A549 (cell line): Measurements from ENCODE around the gene MYH14. TPM values are rescaled to one million over a fixed set of nuclear protein-coding genes. Genes with fewer than 3 reads are reported as not detected.

ENCODE experiments used
- ATAC-seq, 2 experiments: fragments of 200-7000 bp in 1 of 2; fragments of >200 bp in 1 of 2; cut with Nextera tagmentation in 1 of 2; cut with Tn5 transposase in 1 of 2; 3 replicates each; pipeline versions ENCODE4 v1.8.0 to v1.9.1; 2018 to 2020; ENCODE audit warnings: mild to moderate bottlenecking in 1 of 2, moderate library complexity in 1 of 2
- CTCF ChIA-PET: fragments of 300-600 bp; sonication (Branson Sonifier 250); formaldehyde crosslinking; extraction: SDS; loops from one replicate; lab custom pipeline; 2021; ENCODE audit warnings: antibody characterized with exemption, inconsistent platforms; lab: Yijun Ruan, JAX
- POLR2A ChIA-PET: fragments of 350-600 bp; formaldehyde crosslinking; extraction: SDS; loops from one replicate; lab custom pipeline; 2021; ENCODE audit warnings: antibody characterized with exemption, inconsistent platforms; lab: Yijun Ruan, JAX
- DNase-seq, 2 experiments: peaks; one replicate each; pipeline versions ENCODE4 v3.0.0 to v3.0.0-alpha.2; 2011 to 2016; ENCODE audit warnings: low read depth in 1 of 2, low spot score in 1 of 2
- FAIRE-seq: peaks from 2 replicates; lab custom pipeline; 2011; peaks lifted over from hg19 to GRCh38; lab: Jason Lieb, UNC
- H3K27ac ChIP-seq, 2 experiments: fragments of >200 bp; sonication (Bioruptor Twin); formaldehyde crosslinking; 3 replicates each; pipeline ENCODE4 v1.5.1; 2016 to 2017
- H3K4me1 ChIP-seq: fragments of >200 bp; sonication (Bioruptor Twin); formaldehyde crosslinking; 3 replicates; pipeline ENCODE4 v1.6.1; 2016
- H3K4me2 ChIP-seq: fragments of >200 bp; sonication (Bioruptor Twin); formaldehyde crosslinking; 3 replicates; pipeline ENCODE4 v1.6.1; 2016
- H3K4me3 ChIP-seq: fragments of >200 bp; sonication (Bioruptor Twin); formaldehyde crosslinking; 3 replicates; pipeline ENCODE4 v1.5.1; 2016
- H3K9me3 ChIP-seq: fragments of >200 bp; sonication (Bioruptor Twin); formaldehyde crosslinking; 3 replicates; pipeline ENCODE4 v1.6.1; 2016
- BHLHE40 ChIP-seq: IDR thresholded peaks from 2 replicates; pipeline ENCODE4 v1.6.1; 2012; ENCODE audit warnings: low read depth, low read length, inconsistent platforms
- CEBPB ChIP-seq, 2 experiments: fragments of >200 bp in 1 of 2; sonication (Bioruptor Twin) in 1 of 2; formaldehyde crosslinking in 1 of 2; IDR thresholded peaks; 2 replicates each; pipeline ENCODE4 v1.6.1; 2012 to 2016
- EHMT2 ChIP-seq: fragments of 200-600 bp; sonication (generic); IDR thresholded peaks from 2 replicates; pipeline ENCODE4 v1.6.1; 2016; ENCODE audit warnings: antibody characterized with exemption, low read depth, mild to moderate bottlenecking, moderate library complexity
- EP300 ChIP-seq, 2 experiments: fragments of >200 bp; sonication (Bioruptor Twin); formaldehyde crosslinking; IDR thresholded peaks; 2 replicates in 1 of 2; 3 replicates in 1 of 2; pipeline ENCODE4 v1.6.1; 2016 to 2017
- ESRRA ChIP-seq: fragments of 150-350 bp; IDR thresholded peaks from 2 replicates; pipeline ENCODE4 v1.6.1; 2014; ENCODE audit warnings: mild to moderate bottlenecking, low read length, borderline replicate concordance
- FOSL2 ChIP-seq, 2 experiments: fragments of 450-650 bp in 1 of 2; fragments of >200 bp in 1 of 2; sonication (Bioruptor Twin) in 1 of 2; formaldehyde crosslinking; IDR thresholded peaks; 2 replicates each; pipeline versions ENCODE4 v1.5.0 to v1.6.1; 2016 to 2020; ENCODE audit warnings: mild to moderate bottlenecking in 1 of 2, moderate library complexity in 1 of 2
- HDAC2 ChIP-seq: fragments of 200-600 bp; sonication (generic); IDR thresholded peaks from 2 replicates; pipeline ENCODE4 v1.6.1; 2016
- HEYL ChIP-seq: fragments of 250-450 bp; sonication (Bioruptor Pico); IDR thresholded peaks from 2 replicates; pipeline ENCODE4 v1.8.0; 2021; ENCODE audit warnings: mild to moderate bottlenecking, moderate library complexity
- KDM5A ChIP-seq: fragments of 200-600 bp; sonication (generic); IDR thresholded peaks from 2 replicates; pipeline ENCODE4 v1.6.1; 2016; ENCODE audit warnings: antibody characterized with exemption, mild to moderate bottlenecking
- MAFK ChIP-seq: fragments of 450-650 bp; IDR thresholded peaks from 2 replicates; pipeline ENCODE4 v1.6.1; 2014; ENCODE audit not compliant: partially characterized antibody
- MAZ ChIP-seq: fragments of 150-350 bp; IDR thresholded peaks from 2 replicates; pipeline ENCODE4 v1.6.1; 2014; ENCODE audit warnings: antibody characterized with exemption, low read depth, low read length, borderline replicate concordance
- NFE2L2 ChIP-seq: fragments of 150-350 bp; conservative IDR thresholded peaks from 2 replicates; pipeline ENCODE4 v1.6.1; 2014; ENCODE audit warnings: low read length
- NR3C1 ChIP-seq: fragments of >200 bp; sonication (Bioruptor Twin); formaldehyde crosslinking; IDR thresholded peaks from 3 replicates; pipeline ENCODE4 v1.6.1; 2017
- PHF8 ChIP-seq: fragments of 200-600 bp; sonication (generic); IDR thresholded peaks from 2 replicates; pipeline ENCODE4 v1.6.1; 2016; ENCODE audit warnings: low read depth, mild to moderate bottlenecking, antibody characterized with exemption, moderate library complexity, borderline replicate concordance
- POLR2AphosphoS2 ChIP-seq: conservative IDR thresholded peaks from 2 replicates; pipeline ENCODE4 v1.6.1; 2012; ENCODE audit warnings: low read length, improper control_type of control experiment, inconsistent platforms
- RARB ChIP-seq: fragments of 250-450 bp; sonication (Bioruptor Pico); IDR thresholded peaks from 2 replicates; pipeline ENCODE4 v1.8.0; 2021; ENCODE audit warnings: mild to moderate bottlenecking, moderate library complexity
- SREBF2 ChIP-seq: fragments of 450-650 bp; IDR thresholded peaks from 2 replicates; pipeline ENCODE4 v1.6.1; 2014; ENCODE audit warnings: mild to moderate bottlenecking, moderate library complexity
- WGBS: methylation state at CpG from one replicate; pipeline ENCODE4 v1.1.6; 2017; ENCODE audit errors: missing lambda C conversion rate; 5-methylcytosine and 5-hydroxymethylcytosine counted together
- polyA plus RNA-seq, 4 experiments: library from polyadenylated mRNA; depleted of rRNA in 3 of 4; stranded (reverse); fragments of >200 nt; fragmentation: RNase III in 1 of 4; extraction: RNeasy Plus Mini Kit Qiagen cat#74134 plus additional on column Dnase treatment in 1 of 4; gene quantifications; 2 replicates in 3 of 4; 3 replicates in 1 of 4; pipeline ENCODE4 v1.2.3, GENCODE V29; 2011 to 2017
- TF ChIP-seq, protein P1 (sequence below): fragments of 250-450 bp; sonication (Bioruptor Pico); IDR thresholded peaks from 2 replicates; pipeline ENCODE4 v1.5.0; 2020; ENCODE audit warnings: low read depth, mild to moderate bottlenecking, moderate library complexity
- TF ChIP-seq, protein P2 (sequence below): fragments of 150-350 bp; IDR thresholded peaks from 2 replicates; pipeline ENCODE4 v1.6.1; 2014; ENCODE audit warnings: low read depth, mild to moderate bottlenecking, low read length
- TF ChIP-seq, protein P3 (sequence below): fragments of 250-450 bp; sonication (Bioruptor Pico); IDR thresholded peaks from 2 replicates; pipeline ENCODE4 v1.5.0; 2021; ENCODE audit warnings: mild to moderate bottlenecking, moderate library complexity, borderline replicate concordance
- TF ChIP-seq, protein P4 (sequence below): fragments of 200-600 bp; sonication (generic); IDR thresholded peaks from 2 replicates; pipeline ENCODE4 v1.6.1; 2016; ENCODE audit warnings: antibody characterized with exemption, mild to moderate bottlenecking, moderate library complexity

The MYH14 gene
- polyA plus RNA-seq, 2 of the 4 experiments (the other 2 are of a cell fraction), result 4.0 to 7.0 TPM

DNA sequence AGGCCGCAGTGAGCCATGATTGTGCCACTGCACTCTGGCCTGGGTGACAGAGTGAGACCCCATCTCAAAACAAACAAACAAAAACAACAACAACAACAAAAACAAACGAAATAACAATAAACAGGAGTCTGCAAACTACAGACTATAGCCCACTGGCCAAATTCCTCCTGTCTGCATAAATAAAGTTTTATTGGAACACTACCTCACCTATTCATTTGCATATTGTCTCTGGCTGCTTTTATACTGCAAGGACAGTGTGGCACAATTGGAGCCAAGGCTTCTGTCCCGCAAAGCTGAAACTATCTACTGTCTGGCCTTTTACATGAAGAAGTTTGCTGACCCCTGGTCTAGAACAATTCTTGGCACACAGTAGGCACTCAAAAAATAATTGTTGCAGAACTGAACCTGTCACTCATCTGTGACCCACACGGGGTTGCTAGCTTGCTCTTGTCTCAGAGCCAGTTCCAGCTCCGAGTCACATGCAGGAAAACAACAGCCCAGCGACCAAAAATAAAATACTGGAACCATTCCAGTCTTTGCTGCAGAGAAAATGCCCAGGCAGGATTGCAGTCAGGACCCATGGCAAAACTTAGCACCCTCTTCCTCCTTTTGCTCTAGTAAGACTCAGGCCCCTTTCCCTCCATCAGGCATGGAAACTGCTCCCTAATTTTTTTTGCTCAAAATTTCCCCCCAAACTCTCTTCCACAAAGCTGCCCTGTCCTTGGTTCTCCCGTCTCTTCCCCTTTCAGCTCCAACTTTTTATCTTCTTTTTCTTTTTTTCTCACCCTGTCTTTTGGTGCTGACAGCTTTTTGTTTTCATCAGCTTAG, 4.8 kb upstream of the MYH14 start:
- CTCF ChIA-PET, result interaction anchor here (0.6 to 2.5 kb wide), 10 partner anchors 9 to 130 kb away, joined by 3 to 7 read pairs (median 4); partner anchors contain the start of gene KCNC3
- H3K4me3 ChIP-seq, result no peak overlapping the region
- no peak overlapping the region for H3K4me2 ChIP-seq
- POLR2A ChIA-PET, result interaction anchor here (0.6 to 0.8 kb wide), 2 partner anchors 51 to 130 kb away, joined by 3 read pairs; partner anchors contain the start of gene KCNC3
- 0 out of 3 replicates have a peak, but pooled peaks cover 3% of the 10 kb centered on the region for H3K4me1 ChIP-seq
- no peaks in the 10 kb centered on the region for H3K9me3 ChIP-seq
- FAIRE-seq, result no peak
- no peak for DNase-seq
- no peak for ATAC-seq
- no peak overlapping the region for H3K27ac ChIP-seq
- 28% methylated on average over 7 of the region's 7 CpGs for WGBS
- TF ChIP-seq BHLHE40 (no peak), HDAC2 (no peak), POLR2AphosphoS2 (no peak)

DNA sequence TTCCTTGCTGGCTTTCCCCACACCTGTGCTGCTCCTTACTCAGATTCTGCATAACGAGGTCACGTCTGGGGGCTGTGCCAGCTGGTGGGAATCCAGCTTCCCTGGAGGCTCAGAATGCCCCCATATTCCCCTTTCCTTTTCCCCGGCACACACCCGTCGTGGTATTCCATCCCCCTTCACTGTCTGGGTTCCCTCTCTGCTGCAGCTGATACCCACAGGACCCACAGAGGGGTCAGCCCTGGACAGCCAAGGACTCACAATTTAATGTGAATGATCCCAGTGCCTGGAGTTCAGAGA, 4.2 kb upstream of the MYH14 start:
- no peak for FAIRE-seq
- 0 out of 3 replicates have a peak, but pooled peaks cover 3% of the 10 kb centered on the region for H3K4me1 ChIP-seq
- CTCF ChIA-PET, result interaction anchor here (0.6 to 2.5 kb wide), 7 partner anchors 11 to 129 kb away, joined by 3 to 7 read pairs (median 3); partner anchors contain the start of gene KCNC3
- TF ChIP-seq KDM5A, result no peak
- TF ChIP-seq, protein P1, sequence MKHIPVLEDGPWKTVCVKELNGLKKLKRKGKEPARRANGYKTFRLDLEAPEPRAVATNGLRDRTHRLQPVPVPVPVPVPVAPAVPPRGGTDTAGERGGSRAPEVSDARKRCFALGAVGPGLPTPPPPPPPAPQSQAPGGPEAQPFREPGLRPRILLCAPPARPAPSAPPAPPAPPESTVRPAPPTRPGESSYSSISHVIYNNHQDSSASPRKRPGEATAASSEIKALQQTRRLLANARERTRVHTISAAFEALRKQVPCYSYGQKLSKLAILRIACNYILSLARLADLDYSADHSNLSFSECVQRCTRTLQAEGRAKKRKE (CRISPR knock-in tag), result no peak
- TF ChIP-seq EHMT2, result no peak
- TF ChIP-seq MAZ, result no peak
- TF ChIP-seq NR3C1, result no peak
- no peak for TF ChIP-seq FOSL2 (IDR thresholded peaks at IDR 0.05)
- TF ChIP-seq FOSL2 (CRISPR knock-in tag; IDR thresholded peaks at IDR 0.05), result no peak
- TF ChIP-seq HEYL (CRISPR knock-in tag), result no peak
- TF ChIP-seq RARB (CRISPR knock-in tag), result no peak
- TF ChIP-seq ESRRA, result no peak
- TF ChIP-seq, all 56 proteins: peak for 0
- Histone ChIP-seq H3K27ac (no peak overlapping the region), H3K4me3 (no peak overlapping the region), H3K9me3 (no peaks in the 10 kb centered on the region), H3K4me2 (no peak overlapping the region)
- DNase-seq, result no peak
- no peak for ATAC-seq
- POLR2A ChIA-PET, result no interaction called here
- 14% methylated on average over 5 of the region's 5 CpGs for WGBS

DNA sequence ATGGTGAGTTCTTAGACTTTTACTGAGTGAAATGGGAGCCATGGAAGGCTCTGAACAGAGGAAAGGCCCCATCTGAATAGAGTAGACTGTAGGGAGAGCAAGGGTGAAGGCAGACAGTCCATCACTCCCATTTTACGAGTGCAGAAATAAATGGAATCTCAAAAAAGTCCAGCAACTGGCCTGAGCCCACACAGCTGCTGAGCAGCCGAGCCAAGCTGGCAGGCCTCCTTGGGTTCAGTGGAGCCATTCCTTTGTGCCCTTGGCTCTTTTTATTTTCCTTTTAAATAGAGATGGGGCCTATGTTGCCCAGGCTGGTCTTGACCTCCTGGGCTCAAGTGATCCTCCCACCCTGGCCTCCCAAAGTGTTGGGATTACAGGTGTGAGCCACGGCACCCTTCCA, 1.0 kb upstream of the MYH14 start:
- Histone ChIP-seq H3K4me3 (no peak overlapping the region), H3K9me3 (no peaks in the 10 kb centered on the region), H3K27ac (no peak overlapping the region), H3K4me2 (no peak overlapping the region; the same call in 2 of the 3 replicates), H3K4me1 (0 out of 3 replicates have a peak, but pooled peaks cover 3% of the 10 kb centered on the region)
- ATAC-seq (no peak), DNase-seq (no peak), FAIRE-seq (no peak)
- POLR2A ChIA-PET, result no interaction called here
- TF ChIP-seq NFE2L2 (no peak), MAFK (no peak), CEBPB (IDR thresholded peaks at IDR 0.05) (no peak), SREBF2 (no peak), EP300 (IDR thresholded peaks at IDR 0.05) (no peak), PHF8 (no peak)
- TF ChIP-seq, protein P2, sequence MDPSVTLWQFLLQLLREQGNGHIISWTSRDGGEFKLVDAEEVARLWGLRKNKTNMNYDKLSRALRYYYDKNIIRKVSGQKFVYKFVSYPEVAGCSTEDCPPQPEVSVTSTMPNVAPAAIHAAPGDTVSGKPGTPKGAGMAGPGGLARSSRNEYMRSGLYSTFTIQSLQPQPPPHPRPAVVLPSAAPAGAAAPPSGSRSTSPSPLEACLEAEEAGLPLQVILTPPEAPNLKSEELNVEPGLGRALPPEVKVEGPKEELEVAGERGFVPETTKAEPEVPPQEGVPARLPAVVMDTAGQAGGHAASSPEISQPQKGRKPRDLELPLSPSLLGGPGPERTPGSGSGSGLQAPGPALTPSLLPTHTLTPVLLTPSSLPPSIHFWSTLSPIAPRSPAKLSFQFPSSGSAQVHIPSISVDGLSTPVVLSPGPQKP, result no peak
- TF ChIP-seq, protein P3, sequence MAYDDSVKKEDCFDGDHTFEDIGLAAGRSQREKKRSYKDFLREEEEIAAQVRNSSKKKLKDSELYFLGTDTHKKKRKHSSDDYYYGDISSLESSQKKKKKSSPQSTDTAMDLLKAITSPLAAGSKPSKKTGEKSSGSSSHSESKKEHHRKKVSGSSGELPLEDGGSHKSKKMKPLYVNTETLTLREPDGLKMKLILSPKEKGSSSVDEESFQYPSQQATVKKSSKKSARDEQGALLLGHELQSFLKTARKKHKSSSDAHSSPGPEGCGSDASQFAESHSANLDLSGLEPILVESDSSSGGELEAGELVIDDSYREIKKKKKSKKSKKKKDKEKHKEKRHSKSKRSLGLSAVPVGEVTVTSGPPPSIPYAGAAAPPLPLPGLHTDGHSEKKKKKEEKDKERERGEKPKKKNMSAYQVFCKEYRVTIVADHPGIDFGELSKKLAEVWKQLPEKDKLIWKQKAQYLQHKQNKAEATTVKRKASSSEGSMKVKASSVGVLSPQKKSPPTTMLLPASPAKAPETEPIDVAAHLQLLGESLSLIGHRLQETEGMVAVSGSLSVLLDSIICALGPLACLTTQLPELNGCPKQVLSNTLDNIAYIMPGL, result no peak
- TF ChIP-seq, protein P4, sequence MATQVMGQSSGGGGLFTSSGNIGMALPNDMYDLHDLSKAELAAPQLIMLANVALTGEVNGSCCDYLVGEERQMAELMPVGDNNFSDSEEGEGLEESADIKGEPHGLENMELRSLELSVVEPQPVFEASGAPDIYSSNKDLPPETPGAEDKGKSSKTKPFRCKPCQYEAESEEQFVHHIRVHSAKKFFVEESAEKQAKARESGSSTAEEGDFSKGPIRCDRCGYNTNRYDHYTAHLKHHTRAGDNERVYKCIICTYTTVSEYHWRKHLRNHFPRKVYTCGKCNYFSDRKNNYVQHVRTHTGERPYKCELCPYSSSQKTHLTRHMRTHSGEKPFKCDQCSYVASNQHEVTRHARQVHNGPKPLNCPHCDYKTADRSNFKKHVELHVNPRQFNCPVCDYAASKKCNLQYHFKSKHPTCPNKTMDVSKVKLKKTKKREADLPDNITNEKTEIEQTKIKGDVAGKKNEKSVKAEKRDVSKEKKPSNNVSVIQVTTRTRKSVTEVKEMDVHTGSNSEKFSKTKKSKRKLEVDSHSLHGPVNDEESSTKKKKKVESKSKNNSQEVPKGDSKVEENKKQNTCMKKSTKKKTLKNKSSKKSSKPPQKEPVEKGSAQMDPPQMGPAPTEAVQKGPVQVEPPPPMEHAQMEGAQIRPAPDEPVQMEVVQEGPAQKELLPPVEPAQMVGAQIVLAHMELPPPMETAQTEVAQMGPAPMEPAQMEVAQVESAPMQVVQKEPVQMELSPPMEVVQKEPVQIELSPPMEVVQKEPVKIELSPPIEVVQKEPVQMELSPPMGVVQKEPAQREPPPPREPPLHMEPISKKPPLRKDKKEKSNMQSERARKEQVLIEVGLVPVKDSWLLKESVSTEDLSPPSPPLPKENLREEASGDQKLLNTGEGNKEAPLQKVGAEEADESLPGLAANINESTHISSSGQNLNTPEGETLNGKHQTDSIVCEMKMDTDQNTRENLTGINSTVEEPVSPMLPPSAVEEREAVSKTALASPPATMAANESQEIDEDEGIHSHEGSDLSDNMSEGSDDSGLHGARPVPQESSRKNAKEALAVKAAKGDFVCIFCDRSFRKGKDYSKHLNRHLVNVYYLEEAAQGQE, result no peak
- WGBS, result 90% methylated on average over 3 of the region's 3 CpGs
- CTCF ChIA-PET, result interaction anchor here (1.5 to 2.5 kb wide), 2 partner anchors 10 to 55 kb away, joined by 4 to 10 read pairs; no protein-coding TSS in a partner anchor
